ENCODE data around the gene ZNF613. TPM values are rescaled to one million over a fixed set of nuclear protein-coding genes. Genes with fewer than 3 reads are reported as not detected.

ZNF613 gene
- total and polyA plus RNA-seq, 2 experiments from 2014 or later, result 13.8 to 18.1 TPM

Other genes with a start within 250 kb of the ZNF613 start
- gene SPACA6, start 234.1 kb upstream of the ZNF613 start, total RNA-seq (2014; rRNA removed; shearing (Covaris generic)), result 5.1 and 5.2 TPM in 2 replicates
- gene SPACA6, start 234.1 kb upstream of the ZNF613 start, polyA plus RNA-seq (2016; fragmentation: Nextera tagmentation; extraction: Ambion mirVana), result 8.2 and 11.5 TPM in 2 replicates
- gene HAS1, start 203.5 kb upstream of the ZNF613 start, total RNA-seq (2014; rRNA removed; shearing (Covaris generic)), result 1.8 and 2.0 TPM in 2 replicates
- gene HAS1, start 203.5 kb upstream of the ZNF613 start, polyA plus RNA-seq (2016; fragmentation: Nextera tagmentation; extraction: Ambion mirVana), result 0.40 and 0.75 TPM in 2 replicates
- not detected in 2 replicates for gene FPR1, start 175.6 kb upstream of the ZNF613 start, total RNA-seq (2014; rRNA removed; shearing (Covaris generic))
- gene FPR1, start 175.6 kb upstream of the ZNF613 start, polyA plus RNA-seq (2016; fragmentation: Nextera tagmentation; extraction: Ambion mirVana), result not detected in 2 replicates
- gene FPR2, start 166.3 kb upstream of the ZNF613 start, total RNA-seq (2014; rRNA removed; shearing (Covaris generic)), result not detected in 2 replicates
- not detected in 2 replicates for gene FPR2, start 166.3 kb upstream of the ZNF613 start, polyA plus RNA-seq (2016; fragmentation: Nextera tagmentation; extraction: Ambion mirVana)
- not detected in 2 replicates for gene FPR3, start 132.3 kb upstream of the ZNF613 start, total RNA-seq (2014; rRNA removed; shearing (Covaris generic))
- gene FPR3, start 132.3 kb upstream of the ZNF613 start, polyA plus RNA-seq (2016; fragmentation: Nextera tagmentation; extraction: Ambion mirVana), result 0.16 TPM in 1 of 2 replicates, not detected in the other
- 27.4 and 37.7 TPM in 2 replicates for gene ZNF577, start 39.5 kb upstream of the ZNF613 start, total RNA-seq (2014; rRNA removed; shearing (Covaris generic))
- gene ZNF577, start 39.5 kb upstream of the ZNF613 start, polyA plus RNA-seq (2016; fragmentation: Nextera tagmentation; extraction: Ambion mirVana), result 11.2 and 18.3 TPM in 2 replicates
- gene ZNF649, start 22.5 kb upstream of the ZNF613 start, total RNA-seq (2014; rRNA removed; shearing (Covaris generic)), result 68.9 and 75.5 TPM in 2 replicates
- 29.2 and 40.6 TPM in 2 replicates for gene ZNF649, start 22.5 kb upstream of the ZNF613 start, polyA plus RNA-seq (2016; fragmentation: Nextera tagmentation; extraction: Ambion mirVana)
- 5.6 and 5.8 TPM in 2 replicates for gene ZNF350, start 59.4 kb downstream of the ZNF613 start, total RNA-seq (2014; rRNA removed; shearing (Covaris generic))
- 3.6 and 7.6 TPM in 2 replicates for gene ZNF350, start 59.4 kb downstream of the ZNF613 start, polyA plus RNA-seq (2016; fragmentation: Nextera tagmentation; extraction: Ambion mirVana)
- 11.0 and 11.4 TPM in 2 replicates for gene ZNF615, start 80.7 kb downstream of the ZNF613 start, total RNA-seq (2014; rRNA removed; shearing (Covaris generic))
- 3.7 and 4.5 TPM in 2 replicates for gene ZNF615, start 80.7 kb downstream of the ZNF613 start, polyA plus RNA-seq (2016; fragmentation: Nextera tagmentation; extraction: Ambion mirVana)
- gene ZNF614, start 100.9 kb downstream of the ZNF613 start, total RNA-seq (2014; rRNA removed; shearing (Covaris generic)), result 21.6 and 26.2 TPM in 2 replicates
- gene ZNF614, start 100.9 kb downstream of the ZNF613 start, polyA plus RNA-seq (2016; fragmentation: Nextera tagmentation; extraction: Ambion mirVana), result 7.8 and 9.1 TPM in 2 replicates
- gene ZNF432, start 121.4 kb downstream of the ZNF613 start, total RNA-seq (2014; rRNA removed; shearing (Covaris generic)), result 9.0 and 13.2 TPM in 2 replicates
- 3.3 and 3.8 TPM in 2 replicates for gene ZNF432, start 121.4 kb downstream of the ZNF613 start, polyA plus RNA-seq (2016; fragmentation: Nextera tagmentation; extraction: Ambion mirVana)
- 12.8 and 20.0 TPM in 2 replicates for gene ZNF841, start 168.3 kb downstream of the ZNF613 start, total RNA-seq (2014; rRNA removed; shearing (Covaris generic))
- gene ZNF841, start 168.3 kb downstream of the ZNF613 start, polyA plus RNA-seq (2016; fragmentation: Nextera tagmentation; extraction: Ambion mirVana), result 3.8 and 5.3 TPM in 2 replicates
- 28.3 and 28.8 TPM in 2 replicates for gene ZNF616, start 212.5 kb downstream of the ZNF613 start, total RNA-seq (2014; rRNA removed; shearing (Covaris generic))
- gene ZNF616, start 212.5 kb downstream of the ZNF613 start, polyA plus RNA-seq (2016; fragmentation: Nextera tagmentation; extraction: Ambion mirVana), result 10.4 and 13.3 TPM in 2 replicates
- gene ZNF836, start 244.1 kb downstream of the ZNF613 start, total RNA-seq (2014; rRNA removed; shearing (Covaris generic)), result 15.7 and 18.6 TPM in 2 replicates
- gene ZNF836, start 244.1 kb downstream of the ZNF613 start, polyA plus RNA-seq (2016; fragmentation: Nextera tagmentation; extraction: Ambion mirVana), result 9.8 and 11.8 TPM in 2 replicates